Bronchial epithelial cell (primary cell): ENCODE results near the gene RACGAP1. TPM values are rescaled to one million over a fixed set of nuclear protein-coding genes. Genes with fewer than 3 reads are reported as not detected.

ENCODE experiments used
- DNase-seq: peaks from one replicate; pipeline ENCODE4 v3.0.0-alpha.2; 2010; ENCODE audit warnings: low read depth
- FAIRE-seq: peaks from 2 replicates; lab custom pipeline; 2011; peaks lifted over from hg19 to GRCh38; lab: Jason Lieb, UNC
- H3K27me3 ChIP-seq: 2 replicates; pipeline ENCODE4 v1.5.1; 2011; ENCODE audit warnings: low read length; ENCODE audit not compliant: control insufficient read depth, insufficient read depth
- H3K36me3 ChIP-seq: 2 replicates; pipeline ENCODE4 v1.5.1; 2011; ENCODE audit warnings: low read length; ENCODE audit not compliant: control insufficient read depth, insufficient read depth
- H3K4me3 ChIP-seq: 2 replicates; pipeline ENCODE4 v1.5.1; 2011; ENCODE audit warnings: mild to moderate bottlenecking, low read depth, low read length, control low read depth
- CTCF ChIP-seq: IDR thresholded peaks from 2 replicates; pipeline ENCODE4 v1.5.1; 2011; ENCODE audit warnings: mild to moderate bottlenecking, moderate library complexity, low read length, control low read depth, inconsistent platforms; ENCODE audit not compliant: insufficient read depth, severe bottlenecking
- total RNA-seq: library from RNA; depleted of rRNA; stranded (reverse); fragments of >200 nt; gene quantifications from 2 replicates; pipeline ENCODE4 v1.2.1, GENCODE V29; 2014

RACGAP1 gene
- total RNA-seq, 1 donor from 2014 or later, result 11.3 TPM

DNA sequence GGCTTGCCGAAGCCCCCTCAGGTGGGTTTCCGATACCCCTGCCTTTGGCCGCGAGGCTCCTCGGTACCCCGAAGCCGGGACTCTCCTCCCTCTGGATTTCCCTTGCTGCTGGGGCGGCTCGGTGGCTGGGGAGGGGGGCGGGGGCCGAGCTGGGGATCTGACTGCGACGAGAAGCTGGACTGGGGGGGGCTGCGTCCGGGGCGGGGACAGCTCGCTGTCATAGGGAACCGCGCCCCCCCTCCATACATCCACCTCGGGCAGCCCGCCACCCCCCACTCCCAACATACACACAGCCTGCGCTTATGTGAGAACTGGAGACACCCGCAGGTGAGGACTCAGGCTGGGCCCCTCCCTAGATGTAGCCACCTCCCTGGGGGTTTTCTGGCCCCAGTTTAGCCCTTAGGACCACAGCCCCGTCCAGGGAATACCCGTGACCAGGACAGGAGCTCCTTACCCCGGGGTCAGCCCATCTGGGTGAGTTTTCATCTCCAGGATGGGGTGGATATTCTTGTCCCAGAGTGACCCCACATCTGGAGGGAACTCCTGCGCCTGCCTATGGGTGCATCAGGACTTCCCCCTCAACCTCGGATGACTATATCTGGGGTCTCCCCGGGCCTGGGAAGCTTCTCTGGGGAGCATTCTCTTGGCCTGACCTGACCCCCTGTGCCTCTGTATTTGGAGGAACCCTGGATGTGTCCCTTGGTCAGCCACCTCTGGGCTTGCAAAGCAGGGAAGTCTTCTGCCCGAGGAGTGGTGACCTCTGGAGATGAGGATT, 32.8 kb upstream of the RACGAP1 start:
- DNase-seq (no peak), FAIRE-seq (no peak)
- no peak for TF ChIP-seq CTCF
- no peaks in the 10 kb centered on the region for H3K36me3 ChIP-seq
- H3K27me3 ChIP-seq, result no peaks in the 10 kb centered on the region
- H3K4me3 ChIP-seq, result peak overlapping the region; percentile 62

GRCh38 chr12:50057000-50057841, 31.9 kb upstream of the RACGAP1 start, which contains the start of gene ASIC1:
Gene ASIC1 (plus strand): TSS chr12:50057596. CDS start chr12:50058767, 1,171 bp downstream.
- H3K36me3 ChIP-seq, result no peaks in the 10 kb centered on the region
- H3K4me3 ChIP-seq, result peak within 1 kb of the TSS; percentile 62
- DNase-seq, result peak; percentile 44
- FAIRE-seq, result peak; percentile 52
- H3K27me3 ChIP-seq, result peaks cover 2% of the 10 kb centered on the region
- TF ChIP-seq CTCF, result no peak

GRCh38 chr12:50056639-50056976, 31.3 kb upstream of the RACGAP1 start:
- peak overlapping the region; percentile 62 for H3K4me3 ChIP-seq
- peaks cover 2% of the 10 kb centered on the region for H3K27me3 ChIP-seq
- DNase-seq (no peak), FAIRE-seq (no peak)
- no peak for TF ChIP-seq CTCF
- no peaks in the 10 kb centered on the region for H3K36me3 ChIP-seq

DNA sequence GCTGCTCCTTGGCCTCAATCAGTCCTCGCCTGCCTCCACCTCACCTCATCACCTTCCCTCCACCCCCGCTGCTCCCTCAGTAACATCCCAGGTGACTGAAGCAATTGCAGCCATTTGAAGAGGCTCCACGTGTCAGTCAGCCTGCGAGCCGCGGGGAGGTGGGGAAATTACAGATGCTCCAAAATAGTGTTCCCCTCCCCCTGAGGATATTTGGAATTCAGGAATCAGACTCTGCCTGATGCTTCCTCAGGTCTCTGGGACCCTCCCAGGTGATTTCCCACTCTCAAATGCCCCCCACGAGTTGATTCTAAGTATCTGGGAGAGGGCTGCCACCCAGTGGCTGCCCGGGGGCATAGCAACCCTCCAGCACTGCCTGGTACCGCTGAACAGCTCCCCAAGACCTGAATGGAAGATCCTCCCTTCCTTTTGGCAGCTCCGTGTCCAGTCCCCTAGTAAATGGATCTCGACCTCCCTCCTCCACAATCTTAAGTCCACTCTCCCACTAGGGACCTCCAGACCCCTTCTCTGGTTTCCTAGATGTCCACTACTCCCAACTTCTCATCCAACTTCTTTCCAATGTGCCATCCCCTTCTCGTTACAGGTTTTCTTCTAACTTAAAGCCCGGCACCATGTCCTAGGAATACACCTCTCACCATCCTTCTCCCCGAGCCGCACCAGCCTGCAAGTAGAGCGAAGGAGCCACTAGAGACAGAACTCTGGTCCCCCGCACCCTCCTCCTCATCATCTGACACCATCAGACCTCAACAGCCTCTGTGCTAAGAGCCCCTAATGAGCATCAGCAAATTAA, 30.7 kb upstream of the RACGAP1 start:
- TF ChIP-seq CTCF, result peak; percentile 95
- Histone ChIP-seq H3K4me3 (peak overlapping the region; percentile 14), H3K36me3 (no peaks in the 10 kb centered on the region), H3K27me3 (peaks cover 2% of the 10 kb centered on the region)
- DNase-seq (peak; percentile 59), FAIRE-seq (no peak)

- H3K4me3 ChIP-seq, result no peak overlapping the region
- no peak for DNase-seq
- H3K27me3 ChIP-seq, result peaks cover 2% of the 10 kb centered on the region
- no peaks in the 10 kb centered on the region for H3K36me3 ChIP-seq
- no peak for FAIRE-seq
- no peak for TF ChIP-seq CTCF
These were observed 28.3 kb upstream of the RACGAP1 start for GRCh38 chr12:50053583-50053982.
